HEK293T (cell line): ENCODE measurements around the gene MESD.

Source experiments
- ARNT ChIP-seq: fragments of 450-650 bp; IDR thresholded peaks from 2 replicates; pipeline ENCODE4 v1.6.1; 2017; ENCODE audit warnings: mild to moderate bottlenecking
- ELF4 ChIP-seq: fragments of 450-650 bp; IDR thresholded peaks from 2 replicates; pipeline ENCODE4 v1.6.1; 2017; ENCODE audit warnings: antibody characterized with exemption
- FOXK2 ChIP-seq: fragments of 450-650 bp; IDR thresholded peaks from 2 replicates; pipeline ENCODE4 v1.6.1; 2016; ENCODE audit warnings: mild to moderate bottlenecking
- FOXM1 ChIP-seq: fragments of 450-650 bp; IDR thresholded peaks from 2 replicates; pipeline ENCODE4 v1.6.1; 2017; ENCODE audit warnings: mild to moderate bottlenecking, borderline replicate concordance
- HDGF ChIP-seq: fragments of 450-650 bp; IDR thresholded peaks from 2 replicates; pipeline ENCODE4 v1.6.1; 2017; ENCODE audit warnings: antibody characterized with exemption, borderline replicate concordance
- LEF1 ChIP-seq: fragments of 450-650 bp; IDR thresholded peaks from 2 replicates; pipeline ENCODE4 v1.6.1; 2017; ENCODE audit warnings: mild to moderate bottlenecking, borderline replicate concordance
- NFRKB ChIP-seq: fragments of 450-650 bp; IDR thresholded peaks from 2 replicates; pipeline ENCODE4 v1.6.1; 2016; ENCODE audit warnings: mild to moderate bottlenecking, moderate library complexity
- PKNOX1 ChIP-seq: fragments of 450-650 bp; IDR thresholded peaks from 2 replicates; pipeline ENCODE4 v1.6.1; 2016
- SP1 ChIP-seq: fragments of 450-650 bp; IDR thresholded peaks from 2 replicates; pipeline ENCODE4 v1.6.1; 2017
- SUZ12 ChIP-seq: fragments of 450-650 bp; IDR thresholded peaks from 2 replicates; pipeline ENCODE4 v1.6.1; 2016; ENCODE audit warnings: mild to moderate bottlenecking
- TARDBP ChIP-seq: fragments of 450-650 bp; IDR thresholded peaks from 2 replicates; pipeline ENCODE4 v1.6.1; 2016
- ZNF384 ChIP-seq: fragments of 450-650 bp; IDR thresholded peaks from 2 replicates; pipeline ENCODE4 v1.6.1; 2016

GRCh38 chr15:80945605-80946004, 44.0 kb downstream of the MESD start:
- no peak for TF ChIP-seq FOXK2
- no peak for TF ChIP-seq ELF4
- TF ChIP-seq PKNOX1, result no peak
- no peak for TF ChIP-seq SP1
- no peak for TF ChIP-seq HDGF
- no peak for TF ChIP-seq ARNT
- TF ChIP-seq SUZ12, result no peak
- no peak for TF ChIP-seq ZNF384
- no peak for TF ChIP-seq FOXM1
- no peak for TF ChIP-seq NFRKB
- TF ChIP-seq LEF1, result no peak
- no peak for TF ChIP-seq TARDBP
